GM19324 (cell line): ENCODE data around the gene SPSB3.

Experiments used
- ATAC-seq: cut with Tn5 transposase; IDR thresholded peaks from one replicate; pipeline ENCODE4 v1.9.1; 2021; ENCODE audit warnings: mild to moderate bottlenecking, moderate library complexity; ENCODE audit not compliant: unreplicated experiment, low FRiP score

SPSB3 gene

GRCh38 chr16:1765826-1766225, 16.5 kb downstream of the SPSB3 start:
- ATAC-seq: no peak

GRCh38 chr16:1764971-1765370, 17.4 kb downstream of the SPSB3 start:
- no peak for ATAC-seq

GRCh38 chr16:1763521-1764511, 18.6 kb downstream of the SPSB3 start:
- no peak for ATAC-seq

- no peak for ATAC-seq
Observed at GRCh38 chr16:1762879-1763520, 19.4 kb downstream of the SPSB3 start.

- no peak for ATAC-seq
Observed at GRCh38 chr16:1762196-1762878, 20.0 kb downstream of the SPSB3 start.

- ATAC-seq: no peak
Observed at GRCh38 chr16:1761751-1762150, 20.6 kb downstream of the SPSB3 start.

- ATAC-seq: no peak
Observed at GRCh38 chr16:1760911-1761310, 21.5 kb downstream of the SPSB3 start.

GRCh38 chr16:1759511-1759910, 22.9 kb downstream of the SPSB3 start:
- no peak for ATAC-seq

GRCh38 chr16:1758923-1759322, 23.4 kb downstream of the SPSB3 start:
- ATAC-seq: no peak

GRCh38 chr16:1757714-1758461, 24.5 kb downstream of the SPSB3 start:
- ATAC-seq: no peak

- ATAC-seq: no peak
Observed at GRCh38 chr16:1754204-1754603, 28.2 kb downstream of the SPSB3 start.

GRCh38 chr16:1752853-1753252, 29.5 kb downstream of the SPSB3 start:
- ATAC-seq: no peak

GRCh38 chr16:1751946-1752345, 30.4 kb downstream of the SPSB3 start:
- ATAC-seq: no peak

- ATAC-seq: no peak
Observed at GRCh38 chr16:1749152-1750117, 32.9 kb downstream of the SPSB3 start.

GRCh38 chr16:1747934-1748333, 34.4 kb downstream of the SPSB3 start:
- ATAC-seq: no peak

GRCh38 chr16:1746693-1747195, 35.6 kb downstream of the SPSB3 start:
- ATAC-seq: no peak

GRCh38 chr16:1745900-1746692, 36.3 kb downstream of the SPSB3 start:
- no peak for ATAC-seq

GRCh38 chr16:1745181-1745899, 37.0 kb downstream of the SPSB3 start:
- no peak for ATAC-seq
